Umbilical cord (tissue), 2 donors: Measurements from ENCODE around the gene COQ4. TPM values are rescaled to one million over a fixed set of nuclear protein-coding genes. Genes with fewer than 3 reads are reported as not detected.

Experiments used
- DNase-seq: peaks from one replicate; pipeline ENCODE4 v3.0.0-alpha.2; 2015; ENCODE audit warnings: low spot score
- total RNA-seq: library from RNA; depleted of rRNA; stranded (reverse); fragments of >200 nt; gene quantifications from one replicate; pipeline ENCODE4 v1.2.3, GENCODE V29; 2014; ENCODE audit warnings: low replicate concordance; ENCODE audit not compliant: insufficient read depth

Gene COQ4
- total RNA-seq, 1 donor from 2014 or later = 20.9 TPM

DNA sequence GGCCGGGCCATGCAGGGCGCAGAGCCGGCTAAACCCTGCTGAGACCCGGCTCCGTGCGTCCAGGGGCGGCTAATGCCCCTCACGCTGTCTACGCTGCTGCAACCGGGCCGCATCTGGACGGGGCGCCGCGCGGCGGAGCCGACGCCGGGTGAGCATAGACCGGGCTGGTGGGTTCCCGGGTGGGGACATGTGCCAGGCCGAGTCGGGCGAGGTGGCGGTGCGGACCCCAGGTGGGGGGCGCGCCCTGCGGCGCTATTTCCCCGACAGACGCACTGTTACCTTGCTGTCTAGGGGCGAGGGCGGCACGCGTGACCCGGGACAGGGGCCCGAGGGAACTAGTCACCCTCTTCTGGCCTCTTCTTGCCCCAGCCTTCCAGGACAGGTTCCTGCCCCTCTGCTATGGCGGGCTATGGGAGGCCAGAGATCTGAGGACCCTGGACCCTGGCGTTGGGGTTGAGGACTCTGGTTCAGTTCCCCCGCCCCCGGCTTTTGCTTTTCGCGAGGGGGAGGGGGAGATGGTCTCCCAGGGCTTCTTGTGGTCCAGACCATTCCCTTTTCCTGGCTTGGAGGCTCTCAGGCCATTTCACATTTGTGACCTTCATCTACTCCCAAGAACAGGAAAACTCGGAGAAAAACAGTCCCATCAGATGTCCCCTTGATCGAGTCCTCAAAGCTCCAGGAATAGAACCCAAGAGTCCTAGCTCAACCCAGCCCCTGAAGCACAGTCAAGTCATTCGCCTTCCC, 18.2 kb downstream of the COQ4 start:
- DNase-seq = no peak

DNA sequence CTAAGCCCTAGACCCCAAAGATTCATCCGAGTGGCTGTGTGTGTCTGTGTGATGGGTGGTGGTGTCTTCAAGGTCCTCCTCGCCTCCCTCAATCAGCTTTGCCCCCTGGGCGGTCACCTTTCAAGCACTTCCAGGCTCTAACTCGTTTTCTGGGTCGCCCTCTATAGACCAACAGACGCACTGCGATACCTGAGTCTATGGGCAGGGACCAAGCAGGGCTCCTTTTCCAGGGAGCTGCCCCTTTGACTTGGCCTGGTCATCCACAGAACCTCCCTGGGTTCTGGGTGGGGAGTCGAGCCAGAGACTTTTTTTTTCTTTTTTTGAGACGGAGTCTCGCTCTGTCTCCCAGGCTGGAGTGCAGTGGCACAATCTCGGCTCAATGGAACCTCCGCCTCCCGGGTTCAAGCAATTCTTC, 18.8 kb downstream of the COQ4 start:
- DNase-seq = peak; percentile 67

DNA sequence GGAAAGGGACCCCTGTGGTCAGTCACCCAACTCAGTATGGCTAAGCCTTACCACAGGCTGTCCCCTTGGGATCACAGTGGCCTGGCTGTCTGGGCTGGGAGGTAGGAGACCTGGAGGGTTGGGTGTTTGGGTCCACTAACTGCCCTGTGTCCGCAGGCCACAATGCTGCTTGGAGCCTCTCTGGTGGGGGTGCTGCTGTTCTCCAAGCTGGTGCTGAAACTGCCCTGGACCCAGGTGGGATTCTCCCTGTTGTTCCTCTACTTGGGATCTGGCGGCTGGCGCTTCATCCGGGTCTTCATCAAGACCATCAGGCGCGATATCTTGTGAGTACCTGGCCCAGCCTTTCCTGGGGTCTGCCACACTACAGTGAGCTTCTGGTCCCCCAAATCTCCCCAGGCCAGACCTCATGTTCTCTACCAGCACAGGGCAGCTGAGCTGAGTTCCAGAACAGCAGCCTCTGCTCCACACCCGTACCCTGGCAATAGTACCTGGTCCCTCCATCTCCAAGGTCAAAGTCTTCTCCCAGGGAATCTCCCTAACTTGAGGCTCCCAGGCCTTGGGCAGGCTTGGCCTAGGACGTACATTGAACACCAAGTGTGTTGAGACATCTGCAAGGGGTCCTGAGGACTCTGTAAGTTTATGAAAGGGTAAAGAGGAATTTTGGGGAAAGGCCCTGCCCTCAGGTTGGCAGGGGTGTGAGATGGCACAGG, 20.5 kb downstream of the COQ4 start:
- DNase-seq = no peak

DNA sequence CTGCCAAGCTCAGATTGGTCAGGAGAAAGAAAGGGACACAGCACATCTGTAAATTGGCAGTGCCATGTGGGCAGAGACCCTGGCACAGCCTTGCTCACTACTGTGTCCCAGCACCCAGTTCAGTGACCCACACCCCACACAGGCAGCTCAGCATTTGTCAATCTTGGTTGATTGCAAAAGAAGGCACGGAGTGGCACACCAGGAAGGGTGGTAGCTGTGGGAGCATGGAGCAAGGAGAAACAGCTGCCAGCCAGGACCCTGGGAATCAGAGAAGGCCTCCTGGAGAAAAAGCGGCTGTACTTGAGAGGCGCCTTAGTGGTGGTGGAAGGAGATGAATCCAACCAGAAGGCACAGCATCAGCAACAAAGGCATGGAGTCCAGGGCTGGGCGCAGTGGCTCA, 21.2 kb downstream of the COQ4 start:
- no peak for DNase-seq

DNA sequence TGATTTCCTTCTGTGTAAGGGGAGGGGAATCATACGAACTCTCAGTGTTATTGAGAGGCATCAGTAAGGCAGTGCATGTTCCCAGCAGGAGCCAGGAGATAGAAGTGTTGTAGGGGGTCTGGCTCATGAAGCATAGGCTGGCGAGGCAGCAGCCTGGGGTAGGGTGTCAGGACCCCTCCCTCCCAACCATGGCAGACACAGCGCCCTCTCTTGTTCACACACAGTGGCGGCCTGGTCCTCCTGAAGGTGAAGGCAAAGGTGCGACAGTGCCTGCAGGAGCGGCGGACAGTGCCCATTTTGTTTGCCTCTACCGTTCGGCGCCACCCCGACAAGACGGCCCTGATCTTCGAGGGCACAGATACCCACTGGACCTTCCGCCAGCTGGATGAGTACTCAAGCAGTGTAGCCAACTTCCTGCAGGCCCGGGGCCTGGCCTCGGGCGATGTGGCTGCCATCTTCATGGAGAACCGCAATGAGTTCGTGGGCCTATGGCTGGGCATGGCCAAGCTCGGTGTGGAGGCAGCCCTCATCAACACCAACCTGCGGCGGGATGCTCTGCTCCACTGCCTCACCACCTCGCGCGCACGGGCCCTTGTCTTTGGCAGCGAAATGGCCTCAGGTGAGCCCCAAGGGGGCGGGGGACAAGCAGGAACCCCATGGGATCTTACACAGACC, 22.4 kb downstream of the COQ4 start:
- no peak for DNase-seq

DNA sequence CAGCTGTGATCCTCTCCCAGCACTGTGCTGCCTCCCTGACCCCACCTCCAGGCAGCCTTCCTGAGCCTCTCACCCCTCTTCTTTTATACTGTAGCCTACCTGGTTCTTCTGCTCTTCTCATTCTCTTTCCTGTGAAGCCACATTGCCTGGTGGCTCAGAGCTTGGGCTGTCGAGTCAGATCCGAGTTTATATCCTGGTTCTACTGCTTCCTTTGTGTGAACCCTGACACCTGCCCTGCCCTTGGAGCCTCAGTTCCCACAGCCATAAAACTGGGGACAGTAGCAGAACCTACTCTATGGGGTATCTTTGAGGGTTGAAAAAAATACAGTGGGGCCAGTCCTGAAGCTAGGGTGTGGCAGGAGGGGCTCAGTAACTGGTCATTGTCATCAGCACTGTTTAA, 26.5 kb downstream of the COQ4 start:
- DNase-seq = no peak

DNA sequence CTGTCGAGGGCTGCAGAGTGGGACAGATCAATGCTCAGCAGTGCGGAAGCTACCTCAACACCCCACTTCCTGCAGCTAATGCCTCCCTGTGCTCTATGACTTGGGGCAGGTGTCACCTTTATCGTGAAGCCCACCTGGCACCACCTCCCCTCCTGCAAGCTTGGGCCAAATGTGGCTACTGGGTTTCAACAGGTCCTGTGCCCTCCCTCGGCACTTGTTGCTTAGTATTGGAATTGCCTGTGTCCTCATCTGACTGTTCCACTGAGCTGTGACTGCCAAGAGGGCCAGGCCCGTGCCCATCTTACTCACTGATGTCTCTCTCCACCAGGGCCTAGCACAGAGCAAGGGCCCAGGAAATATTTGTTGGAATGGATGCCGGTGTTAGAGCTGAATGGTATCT, 27.1 kb downstream of the COQ4 start:
- DNase-seq = no peak

DNA sequence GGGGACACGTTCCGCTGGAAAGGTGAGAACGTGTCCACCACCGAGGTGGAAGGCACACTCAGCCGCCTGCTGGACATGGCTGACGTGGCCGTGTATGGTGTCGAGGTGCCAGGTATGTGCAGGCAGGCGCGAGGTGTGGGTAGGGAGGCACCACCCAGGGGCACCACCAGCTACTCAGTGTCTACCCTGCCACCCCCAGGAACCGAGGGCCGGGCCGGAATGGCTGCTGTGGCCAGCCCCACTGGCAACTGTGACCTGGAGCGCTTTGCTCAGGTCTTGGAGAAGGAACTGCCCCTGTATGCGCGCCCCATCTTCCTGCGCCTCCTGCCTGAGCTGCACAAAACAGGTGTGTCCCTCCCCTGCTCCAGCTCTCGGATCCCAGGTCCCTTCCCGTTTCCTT, 32.8 kb downstream of the COQ4 start:
- DNase-seq = no peak

DNA sequence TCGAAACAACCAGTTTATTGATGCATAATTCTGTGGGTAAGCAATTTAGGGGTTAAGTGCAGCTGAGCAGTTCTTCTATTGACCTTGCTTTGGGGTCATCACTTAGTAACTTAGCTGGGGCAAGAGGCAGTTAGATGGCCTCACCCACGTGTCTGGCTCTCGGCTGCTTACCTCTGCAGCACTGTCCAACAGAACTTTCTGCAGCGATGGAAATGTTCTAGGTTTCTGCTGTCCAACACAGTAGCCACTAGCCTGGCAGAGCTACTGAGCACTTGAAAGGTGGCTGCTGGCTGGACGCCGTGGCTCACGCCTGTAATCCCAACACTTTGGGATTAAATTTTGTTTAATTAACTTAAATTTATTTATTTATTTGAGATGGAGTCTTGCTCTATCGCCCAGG, 35.5 kb downstream of the COQ4 start:
- no peak for DNase-seq

DNA sequence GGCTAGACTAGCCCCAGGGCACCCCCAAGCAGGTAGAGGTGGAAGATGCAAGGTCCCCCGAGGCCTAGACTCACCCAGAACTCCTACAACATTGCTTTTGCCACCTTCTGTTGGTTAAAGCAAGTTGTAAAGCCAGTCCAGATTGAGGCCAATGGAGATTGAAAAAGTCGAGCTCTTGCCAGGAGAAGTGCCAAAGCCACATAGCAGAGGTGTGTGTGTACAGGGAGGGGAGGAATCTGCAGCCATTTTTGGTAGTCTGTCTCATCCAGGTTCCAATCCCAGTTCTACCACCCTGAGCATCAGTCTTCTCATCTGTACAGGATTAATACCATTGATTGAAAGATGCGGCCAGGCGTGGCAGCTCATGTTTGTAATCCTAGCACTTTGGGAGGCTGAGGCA, 36.2 kb downstream of the COQ4 start:
- no peak for DNase-seq

DNA sequence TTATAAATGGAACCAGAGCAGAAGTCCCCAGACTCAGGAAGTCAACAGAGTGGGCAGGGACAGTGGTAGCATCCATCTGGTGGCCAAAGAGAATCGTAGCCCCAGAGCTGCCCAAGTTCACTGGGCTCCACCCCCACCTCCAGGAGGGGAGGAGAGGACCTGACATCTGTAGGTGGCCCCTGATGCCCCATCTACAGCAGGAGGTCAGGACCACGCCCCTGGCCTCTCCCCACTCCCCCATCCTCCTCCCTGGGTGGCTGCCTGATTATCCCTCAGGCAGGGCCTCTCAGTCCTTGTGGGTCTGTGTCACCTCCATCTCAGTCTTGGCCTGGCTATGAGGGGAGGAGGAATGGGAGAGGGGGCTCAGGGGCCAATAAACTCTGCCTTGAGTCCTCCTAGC, 38.2 kb downstream of the COQ4 start:
- no peak for DNase-seq

DNA sequence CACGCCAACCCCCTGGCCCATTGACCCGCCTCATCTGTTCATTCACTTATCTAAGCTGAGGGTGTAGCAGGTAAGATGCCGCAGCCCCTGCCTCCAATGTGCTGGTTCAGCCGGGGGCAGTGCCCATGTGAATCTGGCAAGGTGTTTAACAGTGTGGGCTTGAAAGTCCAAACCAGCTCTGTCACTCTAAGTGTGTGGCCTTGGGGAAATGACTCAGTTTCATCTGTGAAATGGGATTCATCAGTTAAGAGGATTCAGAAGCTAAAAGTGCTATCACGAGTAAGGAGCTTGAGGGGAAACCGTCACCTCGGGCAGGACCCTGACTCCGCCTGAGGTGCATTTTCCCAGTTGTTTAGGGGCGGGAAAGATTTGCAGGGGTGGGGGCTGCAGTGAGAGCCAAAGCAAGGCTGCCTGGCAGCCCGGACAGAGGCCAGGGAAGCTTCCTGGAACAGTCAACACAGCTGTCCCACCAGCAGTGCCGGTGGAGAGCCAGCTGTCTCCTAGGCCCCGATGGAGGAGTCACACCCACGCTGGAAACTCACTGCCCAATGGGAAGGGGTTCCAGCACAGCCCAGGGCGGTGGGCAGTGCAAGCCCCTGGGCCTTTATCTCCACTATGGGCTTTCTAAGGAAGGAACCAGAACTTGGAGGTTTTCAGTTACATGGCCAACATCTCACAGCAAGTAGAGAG, 38.8 kb downstream of the COQ4 start:
- DNase-seq = no peak

DNA sequence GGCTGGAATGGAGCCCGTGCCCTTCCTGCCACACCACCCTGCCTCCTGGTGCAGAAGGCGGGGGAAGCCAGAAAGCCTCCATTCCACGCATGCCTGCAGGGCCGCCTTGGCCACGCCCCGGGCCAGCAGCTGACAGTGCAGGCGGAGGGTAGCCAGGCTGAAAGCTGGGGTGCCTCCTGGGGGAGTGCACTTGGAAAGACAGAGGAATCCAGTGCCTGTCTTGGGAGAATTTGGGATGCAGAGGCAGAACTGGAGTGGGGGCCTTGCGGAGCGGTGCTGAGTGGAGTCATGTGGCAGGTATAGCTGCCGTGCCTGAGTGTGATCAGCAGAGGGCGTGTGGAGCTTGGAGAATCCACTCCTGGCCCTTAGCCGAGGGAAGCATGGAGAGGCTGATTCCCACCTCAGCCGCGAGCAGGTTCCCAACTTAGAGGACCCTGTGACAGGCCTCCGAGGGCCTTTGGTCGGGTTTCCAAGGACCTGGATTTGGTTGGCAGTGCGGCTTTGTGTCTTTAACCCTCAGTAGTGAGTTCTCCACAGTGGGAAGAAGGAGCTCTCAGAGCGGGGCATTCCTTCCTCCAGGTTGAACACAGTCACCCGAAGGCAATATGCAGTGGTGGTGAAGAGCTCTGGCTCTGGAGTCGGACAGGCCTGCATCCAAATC, 39.5 kb downstream of the COQ4 start:
- peak; percentile 93 for DNase-seq

DNA sequence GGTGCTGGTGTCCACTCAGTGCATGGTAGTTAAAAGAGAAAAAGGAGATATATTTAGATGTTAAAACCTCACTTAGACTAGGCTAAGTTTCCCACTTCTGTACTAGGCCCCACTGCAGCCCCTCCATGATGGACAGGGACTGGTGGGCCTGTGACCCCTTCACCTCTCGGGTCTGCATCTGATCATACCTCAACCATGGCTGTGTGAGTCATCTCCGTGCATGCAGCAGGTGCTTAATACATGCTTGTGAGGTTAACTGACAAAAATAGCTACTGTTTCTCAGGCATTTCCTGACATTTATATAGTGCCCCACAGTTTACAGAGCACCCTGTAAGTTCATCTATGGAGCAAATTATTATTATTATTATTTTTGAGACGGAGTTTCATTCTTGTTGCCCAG, 40.1 kb downstream of the COQ4 start:
- no peak for DNase-seq

DNA sequence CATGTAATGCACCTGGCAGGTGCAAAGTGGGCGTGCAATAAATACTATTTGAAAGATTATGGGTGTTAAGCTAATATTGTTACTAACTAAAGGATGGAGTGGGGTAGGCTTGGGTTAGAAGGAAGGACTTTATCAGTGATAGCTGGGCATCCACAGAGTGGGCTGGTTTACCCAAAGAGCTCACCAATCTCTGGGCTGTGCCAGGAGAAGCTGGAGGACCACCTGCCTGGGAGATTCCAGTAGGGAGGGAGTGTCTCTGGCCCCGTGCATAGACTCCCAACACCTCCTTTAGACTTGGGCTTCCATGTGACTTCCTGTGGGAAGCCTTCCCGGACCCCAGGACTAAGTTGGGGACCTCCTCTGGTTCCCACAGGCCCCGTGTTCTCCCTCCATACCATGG, 42.9 kb downstream of the COQ4 start:
- DNase-seq = no peak

DNA sequence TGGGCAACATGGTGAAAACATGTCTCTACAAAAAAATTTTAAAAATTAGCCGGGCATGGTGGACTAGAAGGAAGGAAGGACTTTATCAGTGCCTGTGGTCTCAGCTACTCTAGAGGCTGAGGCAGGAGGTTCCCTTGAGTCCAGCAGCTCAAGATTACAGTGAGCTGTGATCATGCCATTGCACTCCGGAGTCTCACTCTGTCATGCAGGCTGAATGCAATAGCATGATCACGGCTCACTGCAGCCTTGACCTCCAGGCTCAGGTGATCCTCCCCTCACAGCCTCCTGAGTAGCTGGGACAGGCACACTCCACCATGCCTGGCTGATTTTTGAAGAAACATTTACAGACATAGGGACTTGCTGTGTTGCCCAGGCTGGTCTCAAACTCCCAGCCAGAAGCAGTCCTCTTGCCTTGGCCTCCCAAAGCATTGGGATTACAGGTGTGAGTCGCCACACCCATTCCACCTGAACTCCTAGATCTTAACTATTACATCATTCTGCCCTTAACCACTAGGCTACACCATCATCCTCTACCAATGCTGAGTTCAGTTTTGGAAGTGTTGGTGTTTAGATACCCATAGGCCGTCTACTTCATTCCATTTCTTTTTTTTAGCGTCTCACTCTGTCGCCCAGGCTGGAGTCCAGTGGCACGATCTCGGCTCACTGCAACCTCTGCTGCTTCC, 46.5 kb downstream of the COQ4 start:
- DNase-seq = no peak

DNA sequence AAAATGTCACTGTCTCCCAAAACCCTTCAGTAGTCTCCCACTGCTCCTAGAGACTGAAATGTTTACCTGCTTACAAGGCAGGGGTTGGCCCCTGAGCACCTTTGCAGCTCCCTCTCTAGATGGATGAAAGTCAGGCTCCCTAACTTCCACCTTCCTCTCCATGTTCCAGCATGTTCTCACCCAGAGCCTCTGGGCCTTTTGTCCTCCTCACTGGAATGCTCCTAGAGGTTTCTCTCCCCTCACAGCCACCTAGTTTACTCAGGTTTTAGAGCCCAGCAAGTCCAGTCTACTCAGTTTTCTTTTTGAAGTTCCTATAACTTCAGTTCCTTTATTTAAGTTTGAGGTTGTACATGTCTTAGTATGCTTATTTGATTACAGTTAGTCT, 47.7 kb downstream of the COQ4 start:
- DNase-seq = no peak

DNA sequence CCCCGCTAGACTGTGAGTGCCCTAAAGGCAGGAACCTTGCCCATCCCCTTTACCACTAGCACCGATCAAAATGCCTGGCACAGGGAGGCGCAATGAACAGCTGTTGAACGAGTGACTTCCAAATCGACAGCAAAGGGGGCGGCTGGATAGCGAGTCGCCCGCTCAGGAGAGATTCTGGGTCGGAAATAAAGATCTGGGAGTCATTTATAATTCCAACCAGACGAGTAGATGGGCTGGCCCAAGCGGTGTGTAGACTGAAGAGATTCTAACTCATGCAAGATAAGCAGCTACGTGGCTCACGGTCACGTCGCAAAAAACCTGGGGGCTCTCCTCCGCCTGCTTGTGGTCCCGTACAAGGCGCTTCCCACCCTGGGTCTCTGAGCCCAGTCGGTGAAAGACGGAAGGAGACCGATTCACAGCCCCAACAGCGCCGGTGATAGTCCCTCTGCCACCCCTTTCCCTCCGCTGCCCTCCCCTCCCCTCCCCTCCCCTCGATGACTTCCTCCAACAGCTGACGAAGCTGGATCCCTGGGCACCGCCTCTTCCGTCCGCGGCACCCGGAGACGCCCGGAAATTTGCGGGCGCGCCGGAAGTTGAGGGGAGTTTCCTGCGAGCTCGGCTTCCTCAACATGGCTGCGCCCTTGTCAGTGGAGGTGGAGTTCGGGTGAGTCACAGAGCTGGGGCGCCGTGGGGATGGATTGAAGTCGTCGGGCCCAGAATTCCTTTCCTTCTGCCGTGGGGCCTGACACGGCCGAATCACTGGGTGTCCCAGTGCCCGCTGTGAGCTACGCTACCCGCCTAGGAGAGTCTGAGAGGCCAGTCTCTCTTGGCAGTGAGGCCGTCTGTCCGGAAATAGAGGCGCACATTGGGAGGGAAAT, 48.4 kb downstream of the COQ4 start, which contains the start of gene URM1:
URM1 (plus strand) TSS at position 623 of the 878 bp plus-strand sequence; CDS start at position 630, 7 bp downstream.
- peak; percentile 99 for DNase-seq

DNA sequence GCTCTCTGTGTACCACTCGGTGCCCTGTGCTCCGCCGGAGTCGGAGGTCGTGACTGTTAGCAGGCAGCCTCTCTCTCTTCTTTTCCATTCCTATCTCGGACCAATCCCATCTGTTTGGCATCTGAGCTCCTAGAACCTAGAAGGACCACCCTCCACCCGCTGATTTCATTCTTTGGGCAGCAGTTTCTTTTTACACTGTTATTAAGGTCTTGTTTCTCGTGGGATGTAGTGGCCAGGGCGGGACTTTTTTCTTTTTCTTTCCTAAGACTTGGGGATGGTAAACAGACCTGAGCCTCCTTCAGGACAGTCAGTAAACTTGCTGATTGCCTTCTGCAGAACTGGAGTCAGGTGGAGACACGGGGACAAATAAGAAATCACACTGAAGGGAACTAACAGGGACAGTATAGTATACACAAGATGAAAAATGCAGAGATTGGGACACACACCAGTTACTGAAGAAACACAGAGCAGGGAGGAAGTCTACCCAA, 49.0 kb downstream of the COQ4 start:
- DNase-seq = no peak

DNA sequence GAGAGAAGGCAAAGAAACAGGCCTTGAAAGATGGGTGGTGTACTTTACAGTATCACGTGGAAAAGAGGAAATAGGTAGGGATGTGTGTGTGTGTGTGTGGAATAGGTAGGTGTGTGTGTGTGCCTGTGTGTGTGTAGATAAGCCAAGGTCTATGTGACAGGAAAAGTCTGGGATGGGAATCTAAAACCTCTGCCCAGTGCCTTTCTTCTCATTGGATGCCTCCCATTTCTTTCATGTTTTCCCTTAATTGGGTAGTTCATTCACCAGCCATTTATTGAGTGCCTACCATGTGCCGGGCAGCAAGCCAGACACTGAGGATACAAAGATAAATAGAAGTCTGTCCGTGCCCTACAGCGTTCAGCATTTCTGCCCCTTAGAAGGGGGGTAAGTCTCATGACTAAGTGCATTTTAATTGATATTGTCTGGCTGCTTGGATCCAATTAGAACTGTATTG, 49.6 kb downstream of the COQ4 start:
- no peak for DNase-seq
